Frontal cortex (tissue), 4 donors: ENCODE measurements around the gene BUD23. TPM values are rescaled to one million over a fixed set of nuclear protein-coding genes. Genes with fewer than 3 reads are reported as not detected.
"Not testable (repeated sequence)": the region's sequence is repeated elsewhere in the genome, so short reads cannot be mapped to it uniquely, and the experiment has no call there.

Source experiments
- DNase-seq, 2 donors: peaks; one replicate each; pipeline ENCODE4 v3.0.0; 2012; ENCODE audit warnings: low spot score in 2 of 2
- FAIRE-seq: peaks from 2 replicates; lab custom pipeline; 2012; peaks lifted over from hg19 to GRCh38; lab: Jason Lieb, UNC
- total RNA-seq: library from RNA; depleted of rRNA; stranded (reverse); fragments of >200 nt; gene quantifications from one replicate; pipeline ENCODE4 v1.2.3, GENCODE V29; 2014
- donor health status: control.
- donor health status: control.
- donor health status: control.

Gene BUD23, protein sequence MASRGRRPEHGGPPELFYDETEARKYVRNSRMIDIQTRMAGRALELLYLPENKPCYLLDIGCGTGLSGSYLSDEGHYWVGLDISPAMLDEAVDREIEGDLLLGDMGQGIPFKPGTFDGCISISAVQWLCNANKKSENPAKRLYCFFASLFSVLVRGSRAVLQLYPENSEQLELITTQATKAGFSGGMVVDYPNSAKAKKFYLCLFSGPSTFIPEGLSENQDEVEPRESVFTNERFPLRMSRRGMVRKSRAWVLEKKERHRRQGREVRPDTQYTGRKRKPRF
- total RNA-seq, result 30.2 TPM

DNA sequence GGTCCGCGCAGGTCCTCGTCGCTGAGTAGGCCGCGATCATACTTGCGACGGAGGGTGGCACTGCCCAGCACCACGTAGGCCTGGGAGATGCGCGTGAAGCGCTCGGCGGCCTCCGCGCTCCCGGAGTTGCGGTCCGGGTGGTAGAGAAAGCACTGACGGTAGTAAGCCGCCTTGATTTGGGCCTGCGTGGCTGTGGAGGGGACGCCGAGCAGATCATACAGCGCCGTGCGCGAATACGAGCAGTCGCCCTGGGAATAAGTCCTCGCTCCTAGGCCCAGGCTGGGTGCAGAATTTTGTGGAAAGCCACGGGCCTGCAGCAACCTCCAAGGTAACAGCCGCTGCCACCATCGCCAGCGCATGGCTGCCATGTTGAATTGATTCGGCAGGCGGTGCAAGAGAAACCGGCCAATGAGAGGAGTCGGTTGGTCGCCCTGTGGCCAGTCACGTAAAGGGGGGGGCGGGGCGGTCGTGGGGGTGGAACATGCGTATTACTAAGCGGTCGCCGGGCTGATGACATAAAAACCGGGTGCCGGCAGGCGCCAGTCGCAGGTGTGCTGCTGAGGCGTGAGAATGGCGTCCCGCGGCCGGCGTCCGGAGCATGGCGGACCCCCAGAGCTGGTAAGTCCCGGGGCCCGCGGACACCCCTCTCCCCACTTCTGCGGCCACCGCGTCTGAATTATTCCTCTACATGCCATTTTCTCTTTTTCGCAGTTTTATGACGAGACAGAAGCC is at the start of gene BUD23, which contains the start of gene DNAJC30:
TSS of gene BUD23 (plus strand) at position 542 of the 732 bp plus-strand sequence. CDS start at position 571, 29 bp downstream.
TSS of gene DNAJC30 (minus strand) at position 398 of the 732 bp plus-strand sequence. CDS start at position 368, 30 bp downstream.
- no peak for FAIRE-seq

DNA sequence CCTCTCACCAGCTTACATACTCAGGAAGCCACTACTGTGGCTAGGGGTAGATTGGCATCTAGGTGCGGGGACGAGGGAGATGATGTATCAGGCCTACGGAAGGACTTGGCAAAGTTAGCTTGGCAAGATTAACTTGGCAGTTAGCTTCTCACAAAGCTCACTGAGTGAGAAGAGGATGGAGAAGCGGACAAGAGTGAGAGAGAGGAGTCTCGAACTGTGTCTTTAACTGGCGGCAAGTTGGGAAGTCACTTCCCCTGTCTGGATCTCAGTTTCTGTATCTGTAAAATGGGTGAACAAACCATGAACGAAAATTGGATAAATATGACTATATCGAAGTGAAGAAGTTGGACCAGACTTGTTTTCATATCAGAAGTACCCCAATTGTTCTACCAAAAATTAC is 49.6 kb upstream of the BUD23 start:
- DNase-seq, result no peak
- no peak for FAIRE-seq

More for the DNA sequence above, at the start of gene BUD23, which contains the start of gene DNAJC30:
- DNase-seq, result peak; percentile 97 to 98

DNA sequence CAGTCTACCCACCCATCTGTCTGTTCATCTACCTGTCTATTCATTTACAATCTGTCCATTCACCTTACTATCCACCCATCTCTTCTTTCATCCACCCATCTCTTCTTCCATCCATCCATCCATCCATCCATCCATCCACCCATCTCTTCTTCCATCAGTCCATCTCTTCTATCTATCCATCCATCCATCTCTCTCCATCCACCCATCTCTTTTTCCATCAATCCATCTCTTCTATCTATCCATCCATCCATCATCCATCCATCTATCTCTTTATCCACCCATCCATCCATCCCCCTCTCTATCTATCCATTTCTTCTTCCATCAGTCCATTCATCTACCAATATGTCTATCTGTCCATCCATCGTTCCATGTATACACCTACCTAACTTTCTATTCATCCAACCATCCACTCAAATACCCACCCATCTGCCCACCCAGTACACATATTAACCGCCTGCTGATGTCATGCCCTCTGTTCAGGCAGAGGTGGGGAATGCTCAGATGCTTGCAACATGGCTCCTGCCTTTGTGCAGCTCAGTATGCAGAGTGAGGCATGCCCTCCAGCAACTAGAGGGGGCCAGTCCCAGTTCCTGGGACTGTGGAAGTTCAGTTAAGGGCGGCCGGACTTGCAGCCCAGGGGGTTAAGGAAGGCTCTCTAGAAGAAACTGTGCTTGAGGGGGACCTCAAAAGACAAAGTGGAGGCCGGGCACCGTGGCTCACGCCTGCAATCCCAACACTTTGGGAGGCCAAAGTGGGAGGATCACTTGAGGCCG is 47.8 kb upstream of the BUD23 start:
- DNase-seq (no peak), FAIRE-seq (no peak)

DNA sequence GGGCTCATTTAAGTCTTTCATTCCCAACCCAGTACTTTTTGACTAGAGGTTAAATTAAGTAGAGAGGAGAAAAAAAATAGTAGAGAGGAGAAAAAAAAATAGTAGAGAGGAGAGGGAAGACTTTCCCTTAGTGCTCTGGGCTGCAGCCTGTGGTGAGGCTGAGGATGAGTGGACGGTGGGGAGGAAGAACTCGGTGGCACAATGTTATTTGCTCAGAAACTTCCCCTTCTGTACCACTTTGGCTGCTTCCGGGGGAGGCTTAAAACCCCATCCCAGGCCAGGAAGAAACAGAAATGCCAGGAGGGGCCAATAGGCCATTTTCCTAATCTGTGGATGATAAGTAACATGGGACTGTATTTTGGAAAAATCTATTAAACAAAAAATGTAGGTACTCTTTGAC is 44.5 kb upstream of the BUD23 start:
- no peak for DNase-seq
- no peak for FAIRE-seq

DNA sequence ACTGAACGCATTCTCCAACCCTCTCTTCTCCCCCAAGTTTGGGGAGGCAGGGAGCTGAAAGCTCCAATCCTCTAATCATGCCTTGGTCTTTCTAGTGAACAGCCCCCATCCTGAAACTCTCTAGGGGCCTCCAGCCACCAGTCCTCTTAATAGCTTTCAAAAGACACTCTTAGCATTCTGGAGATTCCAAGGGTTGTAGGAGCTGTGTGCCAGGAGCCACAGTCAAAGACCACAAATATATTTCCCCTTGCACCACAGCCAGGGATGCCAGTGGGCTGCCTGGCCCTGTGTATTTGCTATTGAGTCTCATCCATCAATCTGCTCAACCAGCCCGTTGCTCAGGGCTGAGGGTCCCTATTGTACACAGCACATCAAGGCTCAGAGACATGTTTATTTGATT is 40.6 kb upstream of the BUD23 start:
- DNase-seq (no peak), FAIRE-seq (no peak)

DNA sequence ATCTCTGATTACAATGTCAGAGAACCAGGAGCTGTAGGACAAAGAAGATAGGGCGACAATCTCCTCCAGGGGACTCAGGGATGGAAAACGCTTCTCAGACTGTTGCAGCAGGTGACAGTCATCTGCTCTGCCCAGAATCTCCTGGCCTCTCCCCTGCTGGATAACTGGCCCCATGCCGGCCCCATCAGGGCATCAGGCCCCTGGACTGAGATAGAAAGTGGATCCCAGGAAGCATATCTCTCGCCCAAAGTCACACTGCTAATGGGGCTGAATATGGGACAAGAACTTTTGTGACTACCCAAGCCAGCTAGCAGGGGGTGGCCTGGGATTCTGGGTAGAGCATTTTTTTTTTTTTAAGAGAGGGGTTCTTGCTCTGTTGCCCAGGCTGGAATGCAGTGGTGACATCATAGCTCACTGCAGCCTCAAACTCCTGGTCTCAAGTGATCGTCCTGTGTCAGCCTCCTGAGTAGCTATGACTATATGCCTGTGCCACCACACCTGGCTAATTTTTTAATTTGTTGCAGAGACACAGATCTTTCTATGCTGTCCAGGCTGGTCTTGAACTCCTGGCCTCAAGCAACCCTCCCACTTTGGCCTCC is 38.6 kb upstream of the BUD23 start:
- no peak for FAIRE-seq
- no peak for DNase-seq

DNA sequence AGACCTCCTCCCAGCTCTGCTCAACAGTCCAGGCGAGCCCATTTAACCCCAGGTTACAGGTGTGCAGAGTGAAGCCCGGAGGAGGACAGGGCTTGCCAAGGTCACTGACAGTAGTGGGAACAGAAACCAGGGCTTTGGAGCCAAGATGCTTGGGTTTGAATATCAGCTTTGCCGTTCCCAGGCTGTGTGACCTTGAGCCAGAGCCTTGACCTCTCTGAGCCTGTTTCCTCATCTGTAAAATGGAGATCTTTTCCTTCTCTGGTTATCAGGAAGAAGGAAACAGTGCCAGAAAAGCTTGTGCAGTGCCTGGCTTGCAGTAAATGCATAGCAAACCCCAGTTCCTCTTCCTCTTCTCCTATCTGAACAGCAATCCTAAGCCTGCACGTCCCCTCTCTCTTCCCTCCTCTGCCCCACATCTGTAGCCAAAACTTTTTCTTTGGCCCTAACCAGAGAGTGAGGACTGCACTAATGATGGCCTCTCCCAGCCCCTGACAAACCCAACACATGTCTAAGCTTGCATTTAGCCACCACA is 37.7 kb upstream of the BUD23 start:
- no peak for DNase-seq
- FAIRE-seq, result no peak

DNA sequence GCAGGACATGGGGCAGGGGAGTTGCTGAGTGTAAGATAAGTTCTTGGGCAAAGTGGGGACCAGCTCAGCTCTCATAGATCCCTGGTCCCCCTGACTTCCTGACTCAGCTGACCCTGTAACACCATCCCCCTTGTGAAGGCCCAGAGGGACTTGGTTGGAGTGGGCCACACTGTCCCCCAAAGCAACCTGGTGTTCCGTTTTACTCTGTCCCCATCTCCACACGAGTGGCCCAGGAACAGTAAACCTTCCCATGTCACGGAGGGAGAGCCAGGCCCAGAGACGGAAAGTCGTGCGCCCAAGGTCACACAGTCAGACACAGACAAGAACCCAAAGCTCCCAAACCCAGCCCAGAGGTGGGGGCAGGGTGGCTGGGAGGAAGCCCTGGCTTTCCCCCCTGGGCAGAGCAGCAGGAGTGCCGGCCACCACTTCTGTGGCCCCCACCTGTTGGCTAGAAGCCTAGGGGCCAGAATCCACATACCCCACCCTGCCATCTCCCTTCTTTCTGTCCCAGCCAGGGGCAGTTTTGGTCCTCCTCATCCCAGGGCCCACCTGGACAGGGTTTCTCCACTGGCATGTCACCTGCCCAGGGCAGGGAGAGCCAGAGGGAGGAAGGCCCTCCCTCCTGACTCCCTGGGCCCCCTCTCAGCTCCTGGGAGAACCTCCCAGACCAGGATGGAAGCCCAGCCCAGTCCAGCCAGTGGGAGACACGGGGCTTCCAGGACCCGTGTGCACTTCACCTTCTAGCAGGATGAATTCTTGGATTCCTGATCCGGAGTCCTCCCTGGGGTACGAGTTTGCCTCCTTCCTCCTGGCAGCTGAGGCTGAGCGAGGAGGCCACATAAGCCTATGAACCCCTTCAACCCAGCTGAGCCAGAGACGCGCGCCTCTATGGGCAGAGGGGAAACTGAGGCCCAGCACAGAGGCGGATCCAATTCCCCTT is 36.3 kb upstream of the BUD23 start:
- no peak for DNase-seq
- FAIRE-seq, result no peak

DNA sequence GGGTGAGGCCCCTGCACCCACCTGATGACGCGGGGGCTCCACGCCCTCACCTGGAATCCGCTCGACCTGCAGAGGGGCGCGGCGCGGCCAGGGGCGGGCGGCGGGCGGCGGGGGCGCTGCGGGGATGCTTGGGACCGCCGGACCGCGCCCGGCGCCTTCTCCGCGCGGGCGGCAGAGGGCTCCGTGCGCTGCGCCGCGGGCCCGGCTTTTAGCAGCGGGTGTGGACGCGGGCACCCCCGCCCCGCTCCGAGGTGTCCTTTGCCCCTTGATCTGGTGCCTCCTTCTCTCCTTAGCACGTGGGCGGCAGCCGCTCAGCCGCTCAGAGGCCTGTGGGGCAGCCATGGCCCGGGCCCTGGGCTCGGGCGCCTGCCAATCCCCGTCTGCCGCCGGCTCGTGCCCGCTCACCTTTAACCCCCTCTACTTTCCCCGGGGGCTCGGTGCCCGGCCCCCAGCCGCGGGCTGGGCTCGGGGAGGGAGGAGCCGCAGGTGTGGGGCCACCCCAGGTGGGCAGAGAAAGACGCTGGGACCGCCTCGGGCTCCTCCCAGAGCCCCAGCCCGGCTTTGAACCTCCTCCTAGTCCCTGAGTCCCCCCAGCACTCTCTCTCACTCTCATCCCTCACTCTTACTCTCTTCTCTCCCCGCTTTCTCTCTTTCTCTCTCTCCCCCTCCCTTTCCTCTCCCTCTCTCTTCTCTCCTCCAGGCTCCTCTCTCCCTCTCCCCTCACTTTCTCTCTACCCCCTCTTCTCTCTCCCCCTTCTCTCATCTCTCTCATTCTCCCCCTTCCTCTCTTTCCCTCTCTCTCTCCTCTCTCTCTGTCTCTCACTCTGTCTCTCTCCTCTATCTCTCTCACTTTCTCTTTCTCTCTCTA is 35.4 kb upstream of the BUD23 start:
- FAIRE-seq, result no peak
- peak; percentile 51 to 71 for DNase-seq

DNA sequence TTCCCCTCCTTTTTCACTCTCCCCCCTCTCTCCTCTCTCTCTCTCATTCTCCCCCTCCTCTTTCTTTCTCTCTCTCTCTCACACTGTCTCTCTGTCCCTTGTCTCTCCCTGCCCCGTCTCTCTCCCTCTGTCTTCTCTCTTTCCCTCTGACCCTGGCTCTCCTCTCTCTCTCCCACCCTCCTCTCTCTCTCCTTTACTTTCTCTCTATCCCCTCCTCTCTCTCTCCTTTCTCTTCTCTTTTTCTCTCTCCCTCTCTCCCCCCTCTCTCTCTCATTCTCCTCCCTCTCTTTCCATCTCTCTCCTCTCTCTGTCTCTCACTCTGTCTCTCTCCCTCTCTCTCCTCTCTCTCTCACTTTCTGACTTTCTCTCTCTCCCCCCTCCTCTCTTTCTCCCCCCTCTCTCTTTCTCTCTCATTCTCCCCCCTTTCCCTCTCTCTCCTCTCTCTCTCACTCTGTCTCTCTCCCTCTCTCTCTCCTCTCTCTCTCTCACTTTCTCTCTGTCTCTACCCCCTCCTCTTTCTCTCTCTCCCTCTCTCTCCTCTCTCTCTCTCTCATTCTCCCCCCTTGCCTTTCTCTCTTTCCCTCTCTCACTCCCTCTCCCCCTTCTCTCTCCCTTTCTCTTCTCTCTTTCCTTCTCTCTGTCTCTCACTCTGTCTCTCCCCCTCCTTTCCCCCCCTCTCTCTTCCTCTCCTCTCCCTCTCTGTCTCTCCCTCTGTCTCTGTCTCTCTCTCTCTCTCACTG is 34.6 kb upstream of the BUD23 start:
- DNase-seq (no peak), FAIRE-seq (no peak)

DNA sequence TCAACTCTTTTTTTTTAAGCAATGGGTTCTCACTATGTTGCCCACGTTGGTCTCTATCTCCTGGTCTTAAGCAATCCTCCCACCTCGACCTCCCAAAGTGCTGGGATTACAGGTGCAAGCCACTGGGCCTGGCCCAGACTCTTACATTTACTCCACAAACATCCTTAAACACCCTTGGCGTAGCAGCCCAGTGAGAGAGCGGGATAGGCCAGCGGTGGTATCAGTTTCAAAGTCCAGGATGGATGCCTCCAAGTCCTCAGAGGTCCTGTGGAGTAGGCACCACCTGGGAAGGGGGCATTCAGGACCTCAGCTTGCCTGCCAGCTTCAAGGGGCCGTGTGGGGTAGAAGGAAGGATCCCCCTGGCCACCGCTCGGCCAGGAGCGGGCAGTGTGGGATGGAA is 33.8 kb upstream of the BUD23 start:
- no peak for DNase-seq
- FAIRE-seq, result no peak

DNA sequence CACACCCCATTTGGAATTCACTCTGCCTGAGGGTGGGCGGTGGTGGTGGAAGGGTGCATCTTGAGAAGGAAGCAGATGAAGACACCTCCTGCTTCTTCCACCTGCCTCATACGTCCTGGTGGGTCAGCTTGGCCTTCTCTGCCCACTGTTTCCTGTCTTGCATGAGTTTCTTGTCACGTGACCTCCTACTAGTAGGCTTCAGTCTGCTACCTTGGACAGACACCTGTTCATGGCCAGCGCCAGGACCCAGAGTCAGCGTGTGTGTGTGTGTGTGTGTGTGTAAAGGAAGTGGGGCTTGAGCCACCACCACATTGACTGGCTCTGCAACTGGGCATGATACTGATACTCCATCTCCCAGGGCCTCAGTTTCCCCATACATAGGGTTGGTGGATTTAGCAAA is 32.9 kb upstream of the BUD23 start:
- no peak for DNase-seq
- FAIRE-seq, result no peak

DNA sequence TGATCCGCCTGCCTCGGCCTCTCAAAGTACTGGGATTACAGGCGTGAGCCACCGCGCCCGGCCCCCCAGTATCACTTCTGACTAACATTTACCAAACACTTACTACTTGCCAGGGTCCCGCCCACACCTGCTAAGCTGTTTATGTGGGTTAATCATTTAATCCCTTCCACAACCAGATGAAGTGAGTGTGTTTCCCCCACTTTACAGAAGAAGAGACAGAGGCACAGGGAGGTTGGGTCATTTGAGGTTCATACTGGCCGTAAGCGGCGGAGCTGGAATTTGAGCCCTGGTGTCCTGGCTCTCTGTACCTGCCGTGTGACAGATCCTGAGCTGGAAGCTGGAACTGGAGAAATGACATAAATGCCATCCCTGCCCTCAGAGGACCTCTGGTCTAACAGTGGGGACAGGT is 30.9 kb upstream of the BUD23 start:
- FAIRE-seq (no peak), DNase-seq (no peak)

DNA sequence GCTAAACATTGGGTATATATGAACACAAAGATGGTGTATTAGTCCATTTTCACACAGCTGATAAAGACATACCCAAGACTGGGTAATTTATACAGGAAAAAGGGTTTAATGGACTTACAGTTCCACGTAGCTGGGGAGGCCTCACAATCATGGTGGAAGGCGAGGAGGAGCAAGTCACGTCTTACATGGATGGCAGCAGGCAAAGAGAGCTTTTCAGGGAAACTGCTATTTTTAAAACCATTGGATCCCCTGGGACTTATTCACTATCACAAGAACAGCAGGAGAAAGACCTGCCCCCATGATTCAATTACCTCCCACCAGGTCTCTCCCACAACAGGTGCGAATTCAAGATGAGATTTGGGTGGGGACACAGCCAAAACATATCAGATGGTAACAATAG is 28.1 kb upstream of the BUD23 start:
- not testable (repeated sequence) for FAIRE-seq, DNase-seq

DNA sequence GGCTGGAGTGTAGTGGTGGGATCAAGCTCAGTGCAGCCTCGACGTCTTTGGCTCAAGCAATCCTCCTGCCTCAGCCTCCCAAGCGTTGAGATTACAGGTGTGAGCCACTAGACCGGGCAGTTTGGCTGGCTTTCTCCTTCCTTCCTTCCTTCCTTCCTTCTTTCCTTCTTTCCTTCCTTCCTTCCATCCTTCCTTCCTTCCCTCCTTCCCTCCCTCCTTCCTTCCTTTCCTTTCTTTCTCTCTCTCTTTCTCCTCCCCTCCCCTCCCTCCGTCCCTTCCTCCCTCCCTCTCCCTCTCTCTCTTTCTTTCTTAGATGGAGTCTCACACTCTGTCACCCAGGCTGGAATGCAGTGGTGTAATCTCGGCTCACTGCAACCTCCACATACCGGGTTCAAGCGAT is 23.4 kb upstream of the BUD23 start:
- no peak for FAIRE-seq
- DNase-seq, result no peak

DNA sequence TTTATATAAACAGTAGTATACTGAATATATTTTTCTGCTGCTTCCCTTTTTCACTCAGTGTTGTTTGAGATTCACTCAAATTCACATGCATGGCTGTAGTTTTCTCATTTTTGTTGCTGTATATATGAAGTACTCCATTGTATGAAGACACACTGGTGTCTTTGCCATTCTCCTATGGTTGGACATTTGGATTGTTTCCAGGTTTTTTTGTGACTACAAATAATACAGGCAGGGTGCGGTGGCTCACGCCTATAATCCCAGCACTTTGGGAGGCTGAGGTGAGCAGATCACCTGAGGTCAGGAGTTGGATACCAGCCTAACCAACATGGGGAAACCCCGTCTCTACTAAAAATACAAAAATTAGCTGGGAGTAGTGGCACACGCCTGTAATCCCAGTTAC is 22.8 kb upstream of the BUD23 start:
- DNase-seq, FAIRE-seq: not testable (repeated sequence)

DNA sequence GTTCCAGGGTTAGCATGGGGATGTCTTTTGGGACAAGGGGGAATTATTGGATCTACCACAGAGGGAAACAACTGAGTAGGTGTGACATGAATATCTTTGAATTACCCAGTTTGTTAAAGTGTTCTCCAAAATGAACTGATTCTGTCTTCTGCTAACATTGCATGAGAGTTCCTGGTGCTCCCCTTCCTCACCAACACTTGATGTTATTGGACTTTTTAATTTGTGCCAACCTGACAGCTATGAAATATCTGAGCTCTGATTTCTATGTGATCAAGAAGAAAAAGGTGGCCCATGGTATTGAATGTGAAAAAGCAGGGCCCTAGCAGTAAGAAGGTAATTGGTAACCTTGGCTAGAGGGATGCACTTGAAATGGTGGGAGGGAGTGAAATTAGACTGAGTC is 20.4 kb upstream of the BUD23 start:
- DNase-seq, result no peak
- FAIRE-seq, result no peak
